Esophagus squamous epithelium (tissue), 4 donors: ENCODE data around the gene CASKIN1.

Experiments
- POLR2A ChIP-seq, 4 donors: fragments of 450-650 bp; IDR thresholded peaks; one replicate each; pipeline ENCODE4 v1.6.1; 2017; ENCODE audit warnings: antibody characterized with exemption in 4 of 4, mild to moderate bottlenecking in 4 of 4, moderate library complexity in 3 of 4
- TF ChIP-seq, protein P1 (sequence below), 6 experiments: fragments of 450-650 bp in 4 of 6; fragments of 200-600 bp in 2 of 6; sonication (generic) in 2 of 6; IDR thresholded peaks; one replicate each; pipeline ENCODE4 v1.5.1; 2016 to 2019; ENCODE audit warnings: antibody characterized with exemption in 6 of 6, mild to moderate bottlenecking in 4 of 6, moderate library complexity in 4 of 6

DNA sequence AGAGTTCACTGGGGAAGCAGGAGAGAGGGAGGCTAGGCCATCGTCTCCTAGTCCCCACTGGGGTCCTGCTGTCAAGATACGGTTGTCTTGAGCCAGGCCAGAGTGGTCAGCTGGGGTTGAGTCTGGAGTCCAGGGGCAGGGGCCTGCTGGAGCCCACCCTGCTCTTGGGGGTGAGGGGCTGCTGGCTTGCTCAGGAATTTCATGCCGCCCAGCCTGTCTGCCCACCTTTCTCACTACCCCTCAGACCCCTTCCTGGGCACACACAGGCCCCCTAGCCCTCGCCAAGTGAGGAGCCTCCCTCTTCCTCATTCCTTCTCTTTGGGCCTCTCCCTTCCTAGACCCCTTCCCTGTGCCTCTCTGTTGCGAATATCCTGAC, 39.6 kb downstream of the CASKIN1 start:
- TF ChIP-seq, protein P1, sequence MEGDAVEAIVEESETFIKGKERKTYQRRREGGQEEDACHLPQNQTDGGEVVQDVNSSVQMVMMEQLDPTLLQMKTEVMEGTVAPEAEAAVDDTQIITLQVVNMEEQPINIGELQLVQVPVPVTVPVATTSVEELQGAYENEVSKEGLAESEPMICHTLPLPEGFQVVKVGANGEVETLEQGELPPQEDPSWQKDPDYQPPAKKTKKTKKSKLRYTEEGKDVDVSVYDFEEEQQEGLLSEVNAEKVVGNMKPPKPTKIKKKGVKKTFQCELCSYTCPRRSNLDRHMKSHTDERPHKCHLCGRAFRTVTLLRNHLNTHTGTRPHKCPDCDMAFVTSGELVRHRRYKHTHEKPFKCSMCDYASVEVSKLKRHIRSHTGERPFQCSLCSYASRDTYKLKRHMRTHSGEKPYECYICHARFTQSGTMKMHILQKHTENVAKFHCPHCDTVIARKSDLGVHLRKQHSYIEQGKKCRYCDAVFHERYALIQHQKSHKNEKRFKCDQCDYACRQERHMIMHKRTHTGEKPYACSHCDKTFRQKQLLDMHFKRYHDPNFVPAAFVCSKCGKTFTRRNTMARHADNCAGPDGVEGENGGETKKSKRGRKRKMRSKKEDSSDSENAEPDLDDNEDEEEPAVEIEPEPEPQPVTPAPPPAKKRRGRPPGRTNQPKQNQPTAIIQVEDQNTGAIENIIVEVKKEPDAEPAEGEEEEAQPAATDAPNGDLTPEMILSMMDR (IDR thresholded peaks at IDR 0.05), result no peak
- no peak for TF ChIP-seq POLR2A (IDR thresholded peaks at IDR 0.05)
